NB4 (cell line): ENCODE results near the gene LIMK2.
"Not testable (repeated sequence)": the region's sequence is repeated elsewhere in the genome, so short reads cannot be mapped to it uniquely, and the experiment has no call there.

Experiments used
- DNase-seq: peaks from one replicate; pipeline ENCODE4 v3.0.0; 2010; ENCODE audit warnings: low read depth
- H3K4me3 ChIP-seq: one replicate; pipeline ENCODE4 v1.5.1; 2011; ENCODE audit warnings: mild to moderate bottlenecking, low read depth, low read length, moderate library complexity
- CTCF ChIP-seq: IDR thresholded peaks from one replicate; pipeline ENCODE4 v1.5.1; 2012; ENCODE audit warnings: low read depth, low read length
- MAX ChIP-seq: IDR thresholded peaks from 2 replicates; pipeline ENCODE4 v1.6.1; 2011; ENCODE audit warnings: low read depth, low read length
- MYC ChIP-seq: IDR thresholded peaks from 2 replicates; pipeline ENCODE4 v1.6.1; 2011; ENCODE audit warnings: low read depth, low read length
- POLR2A ChIP-seq: IDR thresholded peaks from 2 replicates; pipeline ENCODE4 v1.6.1; 2011; ENCODE audit warnings: mild to moderate bottlenecking; ENCODE audit not compliant: insufficient read length; ENCODE audit errors: extremely low read depth

The LIMK2 gene

DNA sequence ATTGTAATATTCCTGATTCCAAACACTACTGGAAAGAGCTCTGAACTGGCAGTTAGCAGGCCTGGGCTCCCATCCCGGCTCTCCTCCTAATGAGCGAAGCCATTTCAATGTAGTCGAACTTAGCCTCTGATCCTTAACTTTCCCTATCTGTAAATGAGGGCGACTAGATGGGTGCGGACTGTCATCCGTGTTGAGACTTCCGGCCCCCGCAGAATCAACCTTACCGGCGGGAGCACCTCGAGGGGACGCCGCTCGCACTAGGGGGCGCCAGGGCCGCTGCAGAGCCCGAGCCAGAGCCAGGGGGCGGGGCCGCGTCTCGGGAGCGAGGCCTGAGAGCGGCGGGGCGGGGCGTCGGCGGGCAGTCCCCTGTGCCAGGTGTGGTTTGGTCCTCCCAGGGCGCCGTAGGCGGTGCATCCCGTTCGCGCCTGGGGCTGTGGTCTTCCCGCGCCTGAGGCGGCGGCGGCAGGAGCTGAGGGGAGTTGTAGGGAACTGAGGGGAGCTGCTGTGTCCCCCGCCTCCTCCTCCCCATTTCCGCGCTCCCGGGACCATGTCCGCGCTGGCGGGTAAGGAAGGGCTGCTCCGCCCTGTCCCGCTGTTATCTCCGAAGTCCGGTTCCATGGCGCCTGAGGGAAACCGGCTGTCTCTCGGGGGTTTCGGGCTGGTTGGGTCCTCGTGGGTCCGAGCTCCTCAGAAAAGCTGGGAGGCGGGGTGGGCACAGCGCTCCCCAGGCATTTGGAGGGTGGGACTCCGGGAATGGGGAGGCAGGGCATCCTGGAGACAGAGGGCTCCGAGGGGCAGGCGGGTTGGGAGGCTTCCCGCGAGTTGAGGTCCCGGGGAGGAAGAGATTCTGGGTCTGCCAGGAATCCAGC, at the start of gene LIMK2:
Gene LIMK2, plus strand, starts transcription at position 437 of the 869 bp plus-strand sequence. Its CDS starts 111 bp downstream, at position 548.
- peak; percentile 92 for DNase-seq
- TF ChIP-seq MYC (no peak), POLR2A (peak; percentile 43), CTCF (peak; percentile 55), MAX (peak; percentile 18; the same call in 1 of the 2 replicates)

GRCh38 chr22:31170971-31171370, 41.1 kb upstream of the LIMK2 start:
- no peak for DNase-seq
- H3K4me3 ChIP-seq: no peak overlapping the region

More for the DNA sequence above, at the start of gene LIMK2:
- peak within 1 kb of the TSS; percentile 76 for H3K4me3 ChIP-seq

DNA sequence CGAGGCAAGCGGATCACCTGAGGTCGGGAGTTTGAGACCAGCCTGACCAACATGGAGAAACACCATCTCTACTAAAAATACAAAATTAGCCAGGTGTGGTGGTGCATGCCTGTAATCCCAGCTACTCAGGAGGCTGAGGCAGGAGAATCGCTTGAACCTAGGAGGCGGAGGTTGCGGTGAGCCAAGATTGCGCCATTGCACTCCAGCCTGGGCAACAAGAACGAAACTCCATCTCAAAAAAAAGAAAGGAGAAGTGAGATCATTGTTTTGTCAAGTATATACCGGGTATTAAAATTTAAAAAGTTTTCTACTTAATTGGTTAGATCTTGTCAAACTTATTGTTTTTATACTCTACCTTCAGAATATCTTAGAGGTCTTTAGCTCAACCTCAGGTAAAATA, 40.4 kb upstream of the LIMK2 start:
- not testable (repeated sequence) for H3K4me3 ChIP-seq, DNase-seq

More at GRCh38 chr22:31170971-31171370, 41.1 kb upstream of the LIMK2 start:
- TF ChIP-seq POLR2A: no peak
- no peak for TF ChIP-seq MYC
- TF ChIP-seq CTCF: no peak
- TF ChIP-seq MAX: no peak

DNA sequence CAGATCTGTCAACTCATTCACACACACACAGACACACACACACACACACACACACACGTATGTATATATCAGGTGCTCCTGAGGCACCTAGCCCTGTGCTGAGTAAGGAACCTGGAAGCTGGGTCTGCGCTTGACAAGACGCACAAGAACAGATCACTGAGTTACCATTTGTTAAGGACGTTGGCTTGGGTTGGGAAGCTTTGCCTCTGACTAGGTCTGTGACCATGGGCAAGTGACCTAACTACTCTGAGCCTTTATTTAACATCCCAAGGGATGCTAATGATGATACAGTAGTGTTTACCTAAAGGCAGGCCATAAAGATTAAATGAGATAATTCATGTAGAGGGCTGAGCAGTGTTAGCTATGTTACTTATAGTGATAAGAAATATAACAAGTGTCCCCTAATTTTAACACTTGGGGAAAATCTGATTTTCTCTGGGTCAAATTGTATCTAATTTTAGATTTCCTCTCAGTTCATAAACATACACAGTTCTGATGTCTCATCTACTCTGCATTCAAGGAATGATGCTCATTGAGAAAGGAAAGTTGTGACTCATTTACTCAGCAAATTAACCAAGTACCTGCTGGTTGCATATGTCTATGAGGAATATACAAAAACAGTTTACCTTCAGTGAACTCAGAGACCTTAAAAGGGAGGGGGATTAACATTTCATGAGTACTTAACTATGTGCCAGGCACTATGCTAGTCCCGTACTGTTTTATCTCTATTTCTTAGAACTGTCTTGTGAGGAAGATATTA, 38.5 kb upstream of the LIMK2 start:
- no peak for DNase-seq
- TF ChIP-seq MYC: no peak
- TF ChIP-seq POLR2A: no peak
- no peak for TF ChIP-seq CTCF
- no peak for TF ChIP-seq MAX
- H3K4me3 ChIP-seq: no peak overlapping the region

DNA sequence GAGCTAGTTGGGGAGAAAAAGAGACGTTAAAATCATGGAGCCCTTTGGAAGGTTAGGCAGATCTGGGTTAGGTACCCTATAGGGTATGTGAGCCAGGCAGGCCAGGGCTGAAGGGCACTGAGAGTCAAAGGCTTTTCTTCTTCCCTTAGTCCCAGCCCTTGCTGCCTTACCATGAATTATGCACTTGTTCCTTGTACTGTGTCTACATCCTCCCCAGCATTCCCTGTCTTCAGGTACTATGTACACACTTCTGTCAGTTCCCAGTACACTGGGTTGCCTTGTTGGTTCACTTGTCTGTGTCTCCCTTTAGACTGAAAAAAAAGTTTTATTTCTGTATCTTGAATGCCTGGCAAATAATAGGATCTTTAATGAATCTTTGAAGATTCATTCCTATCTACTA, 35.2 kb upstream of the LIMK2 start:
- no peak overlapping the region for H3K4me3 ChIP-seq
- no peak for DNase-seq
- TF ChIP-seq MAX (no peak), POLR2A (no peak), MYC (no peak), CTCF (no peak)

DNA sequence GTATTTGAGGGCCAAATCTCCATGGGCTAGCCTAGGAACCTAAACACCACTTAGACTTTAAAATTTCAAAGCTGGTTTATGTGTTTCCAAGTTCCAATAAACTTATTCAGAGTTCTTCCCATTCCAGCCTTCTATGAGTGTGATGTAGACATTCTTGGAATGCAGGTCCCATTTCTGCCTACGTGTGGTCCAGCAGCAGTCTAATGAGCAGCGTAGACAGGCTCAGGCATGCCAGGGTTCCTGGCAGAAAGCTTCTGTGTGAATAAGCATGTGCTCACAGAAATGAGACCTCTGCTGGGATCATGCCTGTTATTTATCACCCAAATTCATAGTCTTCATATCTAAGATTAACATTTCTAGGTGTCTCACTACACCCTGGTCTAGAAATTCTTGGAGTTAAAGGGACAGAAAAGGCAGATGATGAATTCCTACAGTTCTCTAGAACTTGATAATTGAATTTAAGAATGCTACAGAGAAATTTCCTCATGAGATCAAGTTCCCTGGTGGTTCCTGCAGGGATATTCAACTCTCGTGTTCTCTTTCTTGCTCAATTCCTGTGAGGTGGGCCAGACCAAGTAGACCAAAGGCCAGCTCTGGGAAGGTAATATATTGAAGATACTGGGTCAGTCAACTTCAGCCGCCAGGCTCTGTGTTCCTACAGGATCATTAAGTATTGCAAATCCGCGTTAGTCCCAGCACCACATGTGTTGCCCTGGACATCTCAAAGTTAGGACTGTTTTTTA, 34.5 kb upstream of the LIMK2 start:
- no peak overlapping the region for H3K4me3 ChIP-seq
- no peak for DNase-seq
- TF ChIP-seq MAX (no peak), MYC (no peak), CTCF (no peak), POLR2A (no peak)
